ENCODE results near the gene KDM1B.
"Not testable (repeated sequence)": the region's sequence is repeated elsewhere in the genome, so short reads cannot be mapped to it uniquely, and the experiment has no call there.

The KDM1B gene

DNA sequence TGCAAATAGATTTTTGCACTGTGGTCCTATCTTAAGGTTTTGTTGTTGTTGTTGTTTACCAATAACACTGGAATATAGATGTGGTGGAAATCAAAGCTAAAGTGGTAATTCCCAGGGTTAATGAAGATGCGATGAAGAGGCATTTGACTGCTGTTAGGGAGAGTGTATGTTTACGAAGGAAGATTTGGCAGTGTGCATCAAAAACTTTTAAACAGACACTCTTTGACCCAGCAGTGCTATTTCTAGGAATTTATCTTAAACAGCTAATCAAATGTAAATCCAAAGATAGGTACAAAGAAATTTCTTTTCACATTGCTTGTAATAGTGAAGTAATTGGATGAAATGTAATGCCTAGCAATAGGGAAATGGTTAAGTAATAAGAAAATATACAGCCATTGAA, 34.0 kb downstream of the KDM1B start:
- no peak for DNase-seq (ENCODE audit: low read depth in 2 of 2)

DNA sequence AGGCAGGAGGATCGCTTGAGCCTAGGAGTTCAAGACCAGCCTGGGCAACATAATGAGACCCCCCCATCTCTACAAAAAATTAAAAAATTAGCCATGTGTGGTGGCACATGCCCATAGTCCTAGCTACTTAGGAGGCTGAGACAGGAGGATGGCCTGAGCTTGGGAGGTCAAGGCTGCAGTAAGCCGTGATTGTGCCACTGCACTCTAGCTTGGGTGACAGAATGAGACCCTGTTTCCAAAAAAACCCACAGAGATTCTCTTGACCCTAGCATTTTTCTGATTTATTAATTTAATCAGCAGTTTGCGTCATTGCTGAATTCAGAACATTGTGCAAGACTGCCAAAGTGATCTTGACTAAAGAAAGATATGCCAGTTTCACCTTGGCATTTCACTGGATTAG, 36.8 kb downstream of the KDM1B start:
- DNase-seq (ENCODE audit: low read depth in 2 of 2) = no peak

- no peak for DNase-seq (ENCODE audit: low read depth in 2 of 2)
Observed at GRCh38 chr6:18203786-18204185, 48.6 kb downstream of the KDM1B start.

DNA sequence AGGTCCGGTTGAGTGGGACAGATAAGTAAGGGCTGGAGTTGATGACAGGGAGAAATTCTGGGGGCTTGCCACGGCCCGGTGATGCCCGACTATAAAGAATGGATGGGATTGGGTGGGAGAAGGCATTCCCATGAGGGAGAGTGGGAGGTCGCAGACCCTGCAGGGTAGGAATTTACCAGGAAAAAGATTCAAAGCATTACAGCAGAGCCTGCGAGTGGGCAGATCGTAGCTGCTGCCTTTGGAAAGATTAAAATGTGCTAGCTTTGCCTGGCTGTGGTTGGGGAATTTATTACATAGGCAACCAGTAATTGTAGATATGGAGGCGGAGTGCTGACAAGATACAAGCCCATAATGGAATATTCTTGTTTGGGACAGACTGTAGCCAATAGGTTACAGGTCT, 49.5 kb downstream of the KDM1B start:
- no peak for DNase-seq (ENCODE audit: low read depth in 2 of 2)

GRCh38 chr6:18206591-18206990, 51.4 kb downstream of the KDM1B start:
- DNase-seq (ENCODE audit: low read depth in 2 of 2) = no peak

- DNase-seq (ENCODE audit: low read depth in 2 of 2) = no peak
Observed at GRCh38 chr6:18207438-18207837, 52.2 kb downstream of the KDM1B start.

DNA sequence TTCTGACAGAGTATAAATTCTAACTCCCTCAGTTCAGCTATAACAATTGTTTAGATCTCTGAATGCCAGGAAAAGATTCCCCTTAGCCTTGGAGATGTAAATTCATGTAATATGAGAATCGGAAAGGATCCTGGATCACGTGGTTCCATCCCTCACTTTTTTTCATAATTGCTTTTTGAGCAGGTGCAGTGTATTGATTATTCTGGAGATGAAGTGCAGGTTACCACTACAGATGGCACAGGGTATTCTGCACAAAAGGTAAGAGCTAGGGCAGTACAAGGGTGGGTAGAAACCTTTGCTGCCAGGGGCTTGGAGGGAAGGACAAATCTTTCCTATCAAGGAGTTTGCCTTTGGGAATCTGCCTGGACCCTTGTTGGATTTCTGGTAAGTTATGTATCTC, 52.7 kb downstream of the KDM1B start:
- no peak for DNase-seq (ENCODE audit: low read depth in 2 of 2)

GRCh38 chr6:18208778-18209177, 53.6 kb downstream of the KDM1B start:
- not testable (repeated sequence) for DNase-seq (ENCODE audit: low read depth in 2 of 2)

DNA sequence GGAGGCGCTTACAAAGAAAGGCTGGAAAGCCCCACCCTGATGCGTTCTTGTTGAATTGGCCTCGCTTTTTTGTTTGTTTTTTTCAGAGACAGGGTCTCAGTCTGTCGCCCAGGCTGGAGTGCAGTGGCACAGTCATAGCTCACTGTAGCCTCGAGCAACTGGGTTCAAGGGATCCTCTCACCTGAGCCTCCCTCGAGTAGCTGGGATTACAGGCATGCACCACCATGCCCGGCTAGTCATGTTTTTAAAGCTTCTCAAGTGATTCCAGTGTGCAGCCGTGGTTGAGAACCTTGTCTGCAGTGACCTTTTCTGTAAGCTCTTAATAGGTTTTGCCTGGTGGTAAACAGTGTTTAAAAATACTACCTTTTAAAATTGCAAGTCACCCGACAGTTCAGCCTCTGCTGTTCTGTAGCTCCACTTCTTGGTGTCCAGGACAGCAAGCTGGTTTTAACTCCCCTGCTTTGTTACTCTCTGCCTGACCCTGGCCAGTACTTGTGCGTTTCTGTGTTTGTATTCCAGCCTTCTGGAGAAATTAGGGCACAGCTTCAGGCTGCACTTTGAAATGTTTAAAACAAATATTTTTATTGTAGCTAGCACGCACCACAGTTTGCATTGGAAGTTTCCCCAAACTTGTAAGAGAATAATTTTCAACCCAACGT, 54.4 kb downstream of the KDM1B start:
- DNase-seq (ENCODE audit: low read depth in 2 of 2) = no peak

DNA sequence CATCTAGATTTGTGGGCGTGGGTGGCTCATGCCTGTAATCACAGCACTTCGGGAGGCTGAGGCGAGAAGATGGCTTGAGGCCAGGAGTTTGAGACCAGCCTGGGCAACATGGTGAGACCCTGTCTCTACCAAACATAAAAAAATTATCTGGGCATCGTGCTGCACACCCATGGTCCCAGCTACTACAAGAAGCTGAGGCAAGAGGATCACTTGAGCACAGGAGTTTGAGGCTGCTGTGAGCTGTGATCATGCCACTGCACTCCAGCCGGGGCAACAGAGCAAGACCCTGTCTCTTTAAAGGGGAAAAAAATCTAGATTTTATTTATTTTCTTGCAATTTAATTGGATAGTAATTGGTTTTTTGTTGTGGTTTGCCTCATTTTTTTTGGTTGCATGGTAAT, 55.5 kb downstream of the KDM1B start:
- DNase-seq (ENCODE audit: low read depth in 2 of 2) = no peak

DNA sequence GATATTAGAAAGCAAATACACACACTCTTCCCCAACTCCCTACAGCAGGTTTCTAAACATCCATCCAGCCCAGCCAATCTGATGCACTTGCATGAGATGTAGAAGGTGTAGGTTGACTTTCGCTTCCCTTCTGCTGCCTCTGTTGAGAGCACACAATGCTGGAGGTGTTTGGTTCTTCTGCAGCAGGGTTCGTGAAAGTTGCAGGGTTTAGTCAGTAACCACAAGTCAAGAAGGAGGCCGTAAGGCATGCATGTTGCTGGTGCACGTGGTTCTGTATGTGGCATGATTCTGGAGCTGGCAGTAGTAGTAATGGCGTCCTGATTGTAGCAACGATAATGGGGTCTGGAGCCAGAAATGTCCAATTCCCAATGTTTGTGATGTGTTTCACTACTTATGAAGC, 56.1 kb downstream of the KDM1B start:
- peak in 1 of 2 experiments; percentile 14 for DNase-seq (ENCODE audit: low read depth in 2 of 2)

DNA sequence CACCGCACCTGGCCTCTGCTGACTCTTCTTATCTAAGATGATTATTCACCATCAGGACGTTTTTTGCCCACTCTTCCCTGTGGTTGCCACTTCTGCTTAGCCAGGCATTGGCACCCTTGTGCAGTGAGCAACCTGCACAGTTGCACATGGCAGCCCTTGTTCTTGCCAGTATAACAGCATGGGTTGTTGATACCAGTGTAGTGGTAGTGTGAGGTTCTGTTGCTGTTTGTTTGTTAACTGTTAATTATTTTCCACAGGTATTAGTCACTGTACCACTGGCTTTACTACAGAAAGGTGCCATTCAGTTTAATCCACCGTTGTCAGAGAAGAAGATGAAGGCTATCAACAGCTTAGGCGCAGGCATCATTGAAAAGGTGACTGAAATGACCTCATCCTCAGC, 57.0 kb downstream of the KDM1B start:
- no peak for DNase-seq (ENCODE audit: low read depth in 2 of 2)

- no peak for DNase-seq (ENCODE audit: low read depth in 2 of 2)
Observed at GRCh38 chr6:18213439-18213838, 58.2 kb downstream of the KDM1B start.

GRCh38 chr6:18214003-18214402, 58.8 kb downstream of the KDM1B start:
- no peak for DNase-seq (ENCODE audit: low read depth in 2 of 2)

DNA sequence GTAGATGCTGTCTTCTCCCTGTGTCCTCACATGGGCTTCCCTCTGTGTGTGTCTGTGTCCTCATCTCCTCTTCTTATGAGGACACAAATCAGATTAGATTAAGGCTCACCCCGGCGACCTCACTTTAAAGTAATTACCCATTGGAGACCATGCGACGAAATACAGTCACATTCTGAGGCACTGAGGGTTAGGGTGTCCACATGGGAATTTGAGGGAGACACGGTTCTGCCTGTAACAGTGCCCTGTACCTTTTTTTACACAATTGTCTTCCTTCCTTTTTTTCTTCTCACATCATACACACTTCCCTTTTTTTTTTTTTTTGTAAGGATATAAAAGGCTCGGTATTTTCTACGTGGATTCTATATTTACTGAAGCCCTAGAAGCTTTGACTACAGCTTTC, 60.2 kb downstream of the KDM1B start:
- no peak for DNase-seq (ENCODE audit: low read depth in 2 of 2)

GRCh38 chr6:18216411-18216810, 61.2 kb downstream of the KDM1B start:
- no peak for DNase-seq (ENCODE audit: low read depth in 2 of 2)

DNA sequence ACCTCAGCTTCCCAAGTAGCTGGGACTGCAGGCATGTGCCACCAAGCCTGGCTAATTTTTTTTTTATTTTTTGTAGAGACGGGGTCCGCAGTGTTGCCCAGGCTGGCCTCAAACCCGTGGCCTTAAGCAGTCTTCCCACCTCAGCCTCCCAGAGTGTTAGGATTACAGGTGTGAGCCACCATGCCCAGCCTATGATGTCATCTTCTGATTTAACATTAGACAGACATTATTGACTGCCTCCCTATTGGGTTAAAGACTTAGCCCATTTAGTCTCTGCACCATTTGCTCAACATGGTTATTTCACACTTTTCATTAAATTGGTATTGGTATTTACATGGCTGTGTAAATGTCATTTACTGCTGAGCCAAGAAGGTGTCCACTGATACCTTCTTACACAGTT, 63.0 kb downstream of the KDM1B start:
- no peak for DNase-seq (ENCODE audit: low read depth in 2 of 2)

DNA sequence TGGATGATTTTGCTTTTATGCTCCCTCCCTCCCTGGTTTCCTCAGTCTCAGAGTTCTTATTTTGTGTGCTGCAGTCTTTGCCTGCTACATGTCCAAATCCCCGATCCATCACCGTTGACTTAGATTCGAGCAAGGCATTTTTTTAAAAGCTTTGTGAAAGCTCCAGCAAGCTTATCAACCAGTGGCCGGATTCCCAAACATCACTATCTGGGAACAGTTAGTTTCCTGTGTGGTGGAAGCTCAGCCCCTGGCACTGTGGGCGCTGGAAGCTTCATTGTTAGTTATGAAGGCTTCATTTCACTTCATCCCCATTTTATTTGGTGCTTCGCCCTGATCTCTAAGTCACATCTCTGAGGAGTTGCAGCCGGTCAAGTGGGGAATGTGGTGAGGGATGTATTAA, 64.4 kb downstream of the KDM1B start:
- no peak for DNase-seq (ENCODE audit: low read depth in 2 of 2)

- DNase-seq (ENCODE audit: low read depth in 2 of 2) = no peak
Observed at GRCh38 chr6:18221288-18221615, 66.0 kb downstream of the KDM1B start.

GRCh38 chr6:18226451-18227105, 71.4 kb downstream of the KDM1B start:
- not testable (repeated sequence) for DNase-seq (ENCODE audit: low read depth in 2 of 2)

- DNase-seq (ENCODE audit: low read depth in 2 of 2) = not testable (repeated sequence)
Observed at GRCh38 chr6:18227166-18227565, 71.9 kb downstream of the KDM1B start.

DNA sequence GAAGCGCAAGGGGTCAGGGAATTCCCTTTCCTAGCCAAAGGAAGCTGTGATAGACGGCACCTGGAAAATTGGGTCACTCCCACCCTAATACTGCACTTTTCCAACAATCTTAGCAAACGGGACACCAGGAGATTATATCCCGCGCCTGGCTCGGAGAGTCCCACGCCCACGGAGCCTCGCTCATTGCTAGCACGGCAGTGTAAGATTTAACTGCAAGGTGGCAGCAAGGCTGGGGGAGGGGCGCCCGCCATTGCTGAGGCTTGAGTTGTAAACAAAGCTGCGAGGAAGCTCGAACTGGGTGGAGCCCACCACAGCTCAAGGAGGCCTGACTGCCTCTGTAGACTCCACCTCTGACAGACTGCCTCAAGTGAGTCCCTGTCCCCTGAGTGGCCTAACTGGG, 73.4 kb downstream of the KDM1B start:
- DNase-seq (ENCODE audit: low read depth in 2 of 2) = not testable (repeated sequence)

- DNase-seq (ENCODE audit: low read depth in 2 of 2) = not testable (repeated sequence)
Observed at GRCh38 chr6:18231856-18232255, 76.6 kb downstream of the KDM1B start.

GRCh38 chr6:18233770-18234169, 78.5 kb downstream of the KDM1B start:
- DNase-seq (ENCODE audit: low read depth in 2 of 2) = not testable (repeated sequence)

Data from stimulated activated CD4-positive, alpha-beta T cell treated with anti-CD3 and anti-CD28 coated beads, Interleukin-12 subunit alpha, Interleukin-12 subunit beta, amount 100 ng/mL, for 24 hours (primary cell).